Tibial nerve (tissue), 3 donors: ENCODE data around the gene DOK6.

Source experiments
- POLR2A ChIP-seq, 2 donors: fragments of 450-650 bp; IDR thresholded peaks; one replicate each; pipeline ENCODE4 v1.6.1; 2017; ENCODE audit warnings: antibody characterized with exemption in 2 of 2, mild to moderate bottlenecking in 2 of 2, moderate library complexity in 2 of 2
- TF ChIP-seq, protein P1 (sequence below), 5 experiments: fragments of 200-600 bp in 3 of 5; fragments of 450-650 bp in 2 of 5; sonication (generic) in 3 of 5; IDR thresholded peaks; one replicate each; pipeline ENCODE4 v1.5.1; 2016 to 2019; ENCODE audit warnings: antibody characterized with exemption in 5 of 5, mild to moderate bottlenecking in 3 of 5, moderate library complexity in 2 of 5

DNA sequence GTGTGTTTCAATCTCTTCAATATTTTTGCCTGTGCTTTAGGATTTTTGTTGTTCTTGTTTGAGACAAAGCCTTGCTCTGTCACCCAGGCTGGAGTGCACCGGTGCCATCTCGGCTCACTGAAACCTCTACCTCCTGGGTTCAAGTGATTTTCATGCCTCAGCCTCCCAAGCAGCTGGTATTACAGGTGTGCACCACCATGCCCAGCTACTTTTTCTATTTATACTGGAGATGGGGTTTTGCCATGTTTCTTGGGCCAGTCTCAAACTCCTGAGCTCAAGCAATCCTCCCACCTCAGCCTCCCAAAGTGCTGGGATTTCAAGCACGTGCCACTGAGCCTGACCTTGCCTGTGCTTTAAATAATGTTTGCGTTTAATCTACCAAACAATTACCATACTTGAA is 43.1 kb upstream of the DOK6 start:
- TF ChIP-seq, protein P1, sequence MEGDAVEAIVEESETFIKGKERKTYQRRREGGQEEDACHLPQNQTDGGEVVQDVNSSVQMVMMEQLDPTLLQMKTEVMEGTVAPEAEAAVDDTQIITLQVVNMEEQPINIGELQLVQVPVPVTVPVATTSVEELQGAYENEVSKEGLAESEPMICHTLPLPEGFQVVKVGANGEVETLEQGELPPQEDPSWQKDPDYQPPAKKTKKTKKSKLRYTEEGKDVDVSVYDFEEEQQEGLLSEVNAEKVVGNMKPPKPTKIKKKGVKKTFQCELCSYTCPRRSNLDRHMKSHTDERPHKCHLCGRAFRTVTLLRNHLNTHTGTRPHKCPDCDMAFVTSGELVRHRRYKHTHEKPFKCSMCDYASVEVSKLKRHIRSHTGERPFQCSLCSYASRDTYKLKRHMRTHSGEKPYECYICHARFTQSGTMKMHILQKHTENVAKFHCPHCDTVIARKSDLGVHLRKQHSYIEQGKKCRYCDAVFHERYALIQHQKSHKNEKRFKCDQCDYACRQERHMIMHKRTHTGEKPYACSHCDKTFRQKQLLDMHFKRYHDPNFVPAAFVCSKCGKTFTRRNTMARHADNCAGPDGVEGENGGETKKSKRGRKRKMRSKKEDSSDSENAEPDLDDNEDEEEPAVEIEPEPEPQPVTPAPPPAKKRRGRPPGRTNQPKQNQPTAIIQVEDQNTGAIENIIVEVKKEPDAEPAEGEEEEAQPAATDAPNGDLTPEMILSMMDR (IDR thresholded peaks at IDR 0.05), result no peak
- no peak for TF ChIP-seq POLR2A (IDR thresholded peaks at IDR 0.05)
